Left lung (tissue), 10 donors: Measurements from ENCODE around the gene RGS7. TPM values are rescaled to one million over a fixed set of nuclear protein-coding genes. Genes with fewer than 3 reads are reported as not detected.

Source experiments
- ATAC-seq: fragments of 200-7000 bp; cut with Tn5 transposase; one replicate; pipeline ENCODE4 v1.9.1; 2020; ENCODE audit warnings: moderate library complexity
- DNase-seq, 4 donors: peaks; one replicate each; pipeline ENCODE4 v3.0.0-alpha.2; 2013 to 2020
- H3K27ac ChIP-seq, 2 donors: fragments of 200-600 bp; sonication (generic) in 1 of 2; one replicate each; pipeline versions ENCODE4 v1.5.0 to v1.8.0; 2020 to 2021
- H3K27me3 ChIP-seq, 2 donors: fragments of 200-600 bp; sonication (generic) in 1 of 2; one replicate each; pipeline versions ENCODE4 v1.5.0 to v1.8.0; 2020 to 2021
- H3K36me3 ChIP-seq, 2 donors: fragments of 200-600 bp; sonication (generic) in 1 of 2; one replicate each; pipeline versions ENCODE4 v1.5.0 to v1.8.0; 2020 to 2021
- H3K4me1 ChIP-seq, 2 donors: fragments of 200-600 bp; one replicate each; pipeline ENCODE4 v1.8.0; 2021
- H3K4me3 ChIP-seq, 2 donors: fragments of 200-600 bp; sonication (generic) in 1 of 2; one replicate each; pipeline versions ENCODE4 v1.5.0 to v1.8.0; 2020 to 2021; ENCODE audit warnings: mild to moderate bottlenecking in 1 of 2
- H3K9me3 ChIP-seq, 2 donors: fragments of 200-600 bp; sonication (generic) in 1 of 2; one replicate each; pipeline versions ENCODE4 v1.5.0 to v1.8.0; 2020 to 2021
- CTCF ChIP-seq, 2 donors: fragments of 200-600 bp; sonication (generic) in 1 of 2; IDR thresholded peaks; one replicate each; pipeline versions ENCODE4 v1.5.0 to v1.8.0; 2021; ENCODE audit warnings: antibody characterized with exemption in 2 of 2
- intact Hi-C, 2 donors: fragments of 100-400 bp; cut with DNase I; formaldehyde crosslinking; loops; one replicate each; pipeline versions ENCODE4 v1.11.2 to v1.14.2; 2022
- polyA plus RNA-seq, 6 donors: library from polyadenylated mRNA; unstranded; fragments of 120-200 nt; gene quantifications; one replicate each; pipeline ENCODE4 v1.2.1, GENCODE V29; 2013; ENCODE audit not compliant: insufficient read length in 6 of 6
- total RNA-seq, 2 donors: library from RNA; stranded (reverse); fragmentation: NEBNext Ultra II Directional; extraction: Animal tissue kit (Norgen Biotek cat#: 25700); gene quantifications; one replicate each; pipeline ENCODE4 v1.2.1, GENCODE V29; 2021
- donor health status: DM: no; HTN: yes; CAD: no.
- donor health status: DM: no; HTN: no; CAD: no.

RGS7 gene
- total and polyA plus RNA-seq, 8 donors, result 0.11 to 0.43 (median 0.30) TPM; not detected in 2

GRCh38 chr1:241355311-241356010, 1.5 kb downstream of the RGS7 start:
- ATAC-seq, result no peak
- no peak for TF ChIP-seq CTCF (IDR thresholded peaks at IDR 0.05)
- intact Hi-C loops, result no loop called here
- H3K27me3 ChIP-seq, result peaks cover 14 to 58% of the 10 kb centered on the region in 2 donors
- no peaks in the 10 kb centered on the region for H3K9me3 ChIP-seq
- peaks cover 0 to 11% of the 10 kb centered on the region in 2 donors for H3K4me1 ChIP-seq
- no peak for DNase-seq
- no peak overlapping the region for H3K4me3 ChIP-seq
- H3K36me3 ChIP-seq, result no peaks in the 10 kb centered on the region
- no peak overlapping the region for H3K27ac ChIP-seq

GRCh38 chr1:241352401-241352800, 4.6 kb downstream of the RGS7 start:
- peaks cover 0 to 11% of the 10 kb centered on the region in 2 donors for H3K4me1 ChIP-seq
- no peak for ATAC-seq
- no peak overlapping the region for H3K4me3 ChIP-seq
- no peaks in the 10 kb centered on the region for H3K9me3 ChIP-seq
- no peaks in the 10 kb centered on the region for H3K36me3 ChIP-seq
- intact Hi-C loops, result no loop called here
- no peak overlapping the region for H3K27ac ChIP-seq
- peaks cover 7 to 31% of the 10 kb centered on the region in 2 donors for H3K27me3 ChIP-seq
- no peak for TF ChIP-seq CTCF (IDR thresholded peaks at IDR 0.05)
- no peak for DNase-seq

GRCh38 chr1:241351841-241352240, 5.2 kb downstream of the RGS7 start:
- no peak for DNase-seq
- no peaks in the 10 kb centered on the region for H3K36me3 ChIP-seq
- peaks cover 0 to 7% of the 10 kb centered on the region in 2 donors for H3K4me1 ChIP-seq
- TF ChIP-seq CTCF (IDR thresholded peaks at IDR 0.05), result no peak
- H3K4me3 ChIP-seq, result no peak overlapping the region
- ATAC-seq, result no peak
- H3K27ac ChIP-seq, result no peak overlapping the region
- H3K9me3 ChIP-seq, result no peaks in the 10 kb centered on the region
- intact Hi-C loops, result no loop called here
- peaks cover 7 to 26% of the 10 kb centered on the region in 2 donors for H3K27me3 ChIP-seq

GRCh38 chr1:241343956-241344355, 13.0 kb downstream of the RGS7 start:
- TF ChIP-seq CTCF (IDR thresholded peaks at IDR 0.05), result no peak
- no peak overlapping the region for H3K27ac ChIP-seq
- no peaks in the 10 kb centered on the region for H3K27me3 ChIP-seq
- ATAC-seq, result no peak
- no peaks in the 10 kb centered on the region for H3K9me3 ChIP-seq
- no peaks in the 10 kb centered on the region for H3K36me3 ChIP-seq
- DNase-seq, result no peak
- H3K4me3 ChIP-seq, result no peak overlapping the region
- no peaks in the 10 kb centered on the region for H3K4me1 ChIP-seq
- intact Hi-C loops, result no loop called here

GRCh38 chr1:241336335-241336734, 20.7 kb downstream of the RGS7 start:
- no peak for TF ChIP-seq CTCF (IDR thresholded peaks at IDR 0.05)
- H3K9me3 ChIP-seq, result no peaks in the 10 kb centered on the region
- ATAC-seq, result no peak
- intact Hi-C loops, result no loop called here
- H3K36me3 ChIP-seq, result no peaks in the 10 kb centered on the region
- H3K4me1 ChIP-seq, result no peaks in the 10 kb centered on the region
- H3K27ac ChIP-seq, result no peak overlapping the region
- no peaks in the 10 kb centered on the region for H3K27me3 ChIP-seq
- no peak overlapping the region for H3K4me3 ChIP-seq
- no peak for DNase-seq
